HK-2 (cell line): ENCODE results near the gene DNALI1.

ENCODE experiments used
- DNase-seq: peaks from one replicate; pipeline ENCODE4 v3.0.0-alpha.2; 2018; ENCODE audit not compliant: unreplicated experiment

DNALI1 gene

DNA sequence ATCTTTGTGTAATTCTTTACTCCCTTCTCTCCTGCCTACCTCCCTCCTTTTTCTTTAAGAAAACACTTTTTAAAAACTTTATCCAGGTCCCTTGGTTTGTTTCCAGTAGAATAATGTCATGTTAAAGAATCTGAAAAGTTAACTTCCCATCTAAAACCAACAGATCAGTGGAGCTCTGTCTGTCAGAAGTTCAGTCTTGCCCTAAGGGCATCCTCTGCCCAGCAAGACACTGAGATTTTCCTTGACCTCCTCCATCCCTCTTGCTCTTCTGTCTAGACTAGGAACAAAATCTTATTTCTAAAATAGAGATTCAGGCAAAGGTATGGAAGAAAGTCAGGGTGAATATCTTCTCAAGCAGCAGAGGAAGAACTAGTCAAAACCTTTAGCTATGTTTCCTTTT, 44.7 kb downstream of the DNALI1 start:
- no peak for DNase-seq

DNA sequence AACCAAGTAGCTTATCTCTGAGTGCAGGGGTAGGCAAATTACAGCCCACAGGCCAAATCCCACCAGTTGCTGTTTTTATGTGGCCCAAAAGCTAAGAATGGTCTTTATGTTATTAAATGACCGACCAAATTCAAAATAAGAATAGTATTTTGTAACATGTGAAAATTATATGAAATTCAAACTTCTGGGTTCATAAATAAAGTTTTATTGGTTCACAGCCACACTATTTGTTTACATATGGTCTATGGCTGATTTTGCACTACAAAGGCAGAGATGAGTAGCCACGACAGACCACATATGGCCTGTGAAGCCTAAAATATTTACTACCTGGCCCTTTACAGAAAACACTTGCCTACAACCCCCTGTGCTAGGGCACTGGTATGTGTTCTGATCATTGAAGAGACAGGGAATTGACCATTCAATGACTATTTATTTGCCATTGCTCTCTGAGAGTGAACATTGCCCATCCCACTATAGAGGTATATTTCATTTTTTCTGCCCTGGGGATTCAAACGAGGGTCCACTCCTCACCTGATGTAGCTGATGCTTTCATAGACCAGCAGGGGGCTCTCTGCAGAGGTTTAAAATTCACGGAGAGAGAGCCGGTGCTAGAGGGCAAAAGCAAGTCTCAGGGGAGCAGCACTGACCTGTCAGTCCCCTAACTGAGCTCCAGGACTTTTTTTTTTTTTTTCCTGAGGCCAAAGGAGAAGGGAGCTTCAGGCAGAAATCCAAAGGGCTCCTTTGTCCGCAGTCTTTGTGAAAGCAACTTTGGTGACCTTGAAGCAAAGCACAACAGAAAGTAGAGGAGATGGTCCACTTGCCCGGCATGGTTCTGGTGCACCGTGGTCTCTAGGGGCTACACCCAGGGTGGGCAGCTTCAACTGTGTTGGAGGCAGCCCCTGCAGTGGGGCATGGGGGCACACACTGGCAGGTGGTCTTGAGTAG, 46.3 kb downstream of the DNALI1 start:
- DNase-seq: peak; percentile 10

DNA sequence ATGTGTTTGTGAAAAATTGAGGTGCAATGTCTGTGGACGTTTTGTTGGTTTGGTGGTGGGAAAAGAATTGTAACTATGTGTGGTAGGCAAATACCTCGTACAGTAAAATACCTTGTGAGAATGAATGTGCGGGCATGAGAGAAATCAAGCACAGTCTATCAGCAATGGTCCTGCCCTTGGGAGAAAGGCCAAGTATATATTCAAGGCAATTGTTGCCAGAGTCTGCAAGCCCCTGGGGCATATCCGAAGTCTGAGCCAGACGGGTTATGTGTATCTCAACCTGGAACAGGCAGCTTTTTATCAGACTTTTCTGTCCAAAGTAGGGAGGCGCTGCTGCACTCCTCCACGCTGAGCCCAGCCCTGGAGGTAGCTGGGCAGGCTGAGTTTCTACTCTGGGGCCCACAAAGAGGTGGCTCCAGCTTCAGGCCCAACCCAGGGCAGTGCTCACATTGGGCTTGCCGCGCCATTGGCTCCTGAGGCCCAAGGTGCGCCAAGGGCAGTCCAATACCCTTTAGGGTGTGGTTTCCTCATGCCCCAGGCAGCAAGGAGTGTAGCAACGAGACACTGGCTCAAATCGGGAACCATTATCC, 48.4 kb downstream of the DNALI1 start:
- no peak for DNase-seq

DNA sequence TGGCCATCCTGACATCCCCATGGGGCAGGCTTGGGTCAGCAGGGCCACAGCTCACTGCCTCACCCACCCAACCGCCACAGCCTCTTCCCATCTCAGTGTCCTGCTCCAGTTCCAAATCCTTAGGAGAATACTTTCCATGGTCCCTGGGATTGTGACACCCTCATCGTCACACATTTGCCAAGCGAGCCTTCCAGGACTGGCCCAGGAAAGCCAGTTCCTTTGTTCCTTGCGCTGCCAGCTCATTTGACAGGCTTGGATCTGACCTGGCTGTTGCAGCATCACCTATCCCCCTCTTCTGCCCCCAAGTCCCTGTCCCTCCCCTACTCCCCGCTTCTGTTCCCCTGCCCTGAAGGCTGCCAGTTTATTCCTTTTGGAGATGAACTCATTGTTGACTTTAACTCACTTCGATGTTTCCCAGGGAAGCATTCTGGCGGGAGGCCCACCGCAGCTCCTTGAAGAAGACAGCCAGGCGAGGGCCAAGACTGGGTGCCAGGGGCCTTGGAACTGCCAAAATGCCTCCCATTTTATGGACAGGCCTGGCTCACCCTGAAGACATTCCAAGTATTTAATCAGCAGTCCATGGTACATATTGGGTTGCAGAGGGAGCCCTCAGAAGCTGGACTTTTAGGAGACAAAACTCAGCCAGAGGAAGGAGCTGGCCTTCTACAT, 49.2 kb downstream of the DNALI1 start:
- no peak for DNase-seq

DNA sequence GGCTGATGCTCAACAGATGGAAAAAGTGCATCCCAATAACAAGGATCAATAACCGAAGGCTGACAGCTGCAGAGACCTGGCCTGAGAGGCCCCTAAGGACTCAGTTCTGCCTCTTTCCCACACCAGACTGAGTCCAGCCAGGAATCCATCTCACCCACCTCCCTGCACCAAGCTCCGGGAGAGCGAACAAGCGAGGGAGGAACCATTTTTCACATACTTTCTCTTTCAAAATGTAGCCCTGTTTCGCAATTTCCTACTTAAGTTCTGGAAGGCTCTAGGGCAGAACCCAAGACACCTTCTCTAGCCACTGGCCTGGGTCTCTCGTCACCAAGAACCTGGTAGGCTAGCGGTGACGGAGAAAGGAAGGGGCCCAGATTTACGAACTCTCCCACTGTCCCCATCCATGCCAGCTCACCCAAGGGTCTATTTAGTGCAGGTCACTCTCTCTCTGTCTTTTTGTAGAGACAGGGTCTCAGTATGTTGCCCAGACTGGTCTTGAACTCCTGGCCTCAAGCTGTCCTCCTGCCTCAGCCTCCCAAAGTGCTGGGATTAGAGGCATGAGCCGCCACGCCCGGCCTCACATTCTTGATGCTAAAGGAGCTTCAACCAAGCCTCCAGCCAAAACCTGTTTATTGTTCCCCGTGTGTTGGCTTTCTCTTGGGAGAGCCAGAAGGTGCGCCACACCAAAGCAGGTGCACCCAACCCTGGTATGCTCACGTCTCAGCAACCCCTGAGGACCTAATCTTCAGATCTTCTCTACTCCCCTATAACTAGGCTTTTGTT, 49.9 kb downstream of the DNALI1 start:
- DNase-seq: no peak

DNA sequence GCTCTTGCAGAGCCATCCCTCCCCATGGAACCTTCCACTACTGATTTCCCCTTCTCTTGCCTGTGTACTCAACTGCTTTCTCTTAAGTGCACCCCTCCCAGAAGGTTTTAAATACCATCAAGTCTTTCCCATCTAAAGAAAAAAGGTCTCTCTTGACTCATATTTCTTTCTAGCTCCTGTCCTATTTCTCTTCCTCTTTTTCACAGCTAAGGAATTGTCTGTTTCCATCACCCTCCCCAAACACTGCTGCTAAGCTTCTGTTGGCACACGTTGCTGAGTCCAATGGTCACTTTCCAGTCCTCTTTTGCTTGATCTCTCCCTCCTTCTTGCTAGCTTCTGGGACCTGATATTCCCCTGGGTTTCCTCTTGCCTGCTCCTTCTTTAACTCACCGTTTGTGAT, 52.3 kb downstream of the DNALI1 start:
- DNase-seq: no peak

DNA sequence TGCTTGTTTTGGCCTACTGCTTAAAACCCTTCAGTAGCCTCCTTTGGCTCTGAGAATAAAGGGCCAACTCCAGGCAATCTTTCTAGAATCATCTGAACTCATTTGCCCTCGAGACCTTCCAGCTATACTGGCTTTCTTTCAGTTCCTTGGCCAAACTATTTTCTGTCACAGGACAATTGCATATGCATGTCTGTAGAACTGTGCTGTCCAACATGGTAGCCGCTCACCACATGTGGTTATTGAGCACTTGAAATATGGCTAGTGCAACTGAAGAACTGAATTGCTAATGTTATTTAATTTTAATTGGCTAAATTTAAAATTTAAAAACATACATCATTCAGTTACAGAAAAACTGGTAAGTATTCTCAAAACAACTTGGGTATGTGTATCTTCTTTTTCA, 53.3 kb downstream of the DNALI1 start:
- no peak for DNase-seq

DNA sequence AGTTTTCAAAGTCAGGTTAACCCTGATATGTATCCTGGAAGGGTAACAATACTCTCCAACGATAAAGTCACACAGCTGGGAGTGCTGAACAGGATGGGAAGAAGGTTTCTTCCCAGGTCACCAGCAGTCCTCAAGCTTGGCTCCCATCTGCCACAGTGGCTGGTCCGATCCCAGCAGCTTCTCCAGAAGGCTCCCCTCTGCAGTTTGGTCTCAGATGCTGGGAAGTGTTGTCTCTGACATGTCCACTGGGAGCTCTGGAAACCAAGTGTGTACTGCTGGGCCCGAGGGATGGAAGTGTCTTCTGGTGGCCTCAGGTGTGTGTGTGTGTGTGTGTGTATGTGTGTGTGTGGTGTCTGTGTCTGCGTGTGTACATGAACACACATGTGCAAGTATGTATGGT, 55.4 kb downstream of the DNALI1 start:
- no peak for DNase-seq

DNA sequence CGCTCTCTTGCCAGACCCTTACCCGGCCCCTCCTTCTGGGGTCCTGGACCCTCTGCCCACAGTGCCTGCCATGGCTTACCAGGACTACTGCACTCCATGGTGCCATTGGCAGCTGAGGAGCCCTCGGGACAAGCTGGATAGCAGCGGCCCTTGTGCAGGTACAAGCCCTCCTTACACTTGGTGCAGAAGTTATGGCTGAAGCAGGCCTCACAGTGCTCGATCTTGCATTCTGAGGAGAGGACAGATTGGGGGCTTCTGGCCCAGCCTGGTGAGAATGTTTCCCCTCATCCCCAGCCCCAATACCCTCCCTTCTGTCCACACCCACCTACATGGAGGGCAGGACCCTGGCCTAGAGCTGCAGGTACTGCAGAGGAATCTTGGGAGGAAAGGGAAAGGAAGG, 57.4 kb downstream of the DNALI1 start:
- DNase-seq: no peak

DNA sequence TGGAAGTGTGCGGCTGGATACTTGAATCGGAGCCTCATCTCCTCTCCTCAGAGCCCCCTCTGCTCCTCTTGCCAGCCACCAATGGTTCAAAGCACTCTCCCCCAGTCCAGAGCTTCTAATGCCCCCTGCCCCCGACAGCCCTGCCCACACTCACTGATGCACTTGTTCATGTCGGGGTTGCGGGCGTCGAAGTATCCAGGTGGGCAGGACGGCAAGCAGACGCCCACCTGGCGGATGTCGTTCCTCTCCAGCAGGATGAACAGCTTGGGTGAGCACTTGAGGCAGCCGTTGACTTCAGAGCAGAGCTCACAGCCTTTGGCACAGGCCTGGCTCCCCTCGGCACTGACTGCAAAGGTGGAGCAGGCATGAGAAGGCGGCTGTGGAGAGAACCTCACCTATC, 59.6 kb downstream of the DNALI1 start:
- DNase-seq: no peak
